Measurements from ENCODE around the gene SH3RF3.

SH3RF3 gene

GRCh38 chr2:109368798-109369197, 239.8 kb downstream of the SH3RF3 start:
- DNase-seq = no peak

GRCh38 chr2:109369671-109370191, 240.7 kb downstream of the SH3RF3 start:
- DNase-seq = no peak

- DNase-seq = no peak
Observed at GRCh38 chr2:109370399-109371035, 241.5 kb downstream of the SH3RF3 start.

- DNase-seq = no peak
Observed at GRCh38 chr2:109371481-109372170, 242.6 kb downstream of the SH3RF3 start.

GRCh38 chr2:109372171-109372568, 243.2 kb downstream of the SH3RF3 start:
- no peak for DNase-seq

- DNase-seq = no peak
Observed at GRCh38 chr2:109372614-109373013, 243.6 kb downstream of the SH3RF3 start.

- DNase-seq = no peak
Observed at GRCh38 chr2:109373791-109374547, 245.0 kb downstream of the SH3RF3 start.

GRCh38 chr2:109374548-109375130, 245.6 kb downstream of the SH3RF3 start:
- DNase-seq = no peak

GRCh38 chr2:109375131-109375561, 246.1 kb downstream of the SH3RF3 start:
- no peak for DNase-seq

- no peak for DNase-seq
Observed at GRCh38 chr2:109375656-109376055, 246.7 kb downstream of the SH3RF3 start.

- DNase-seq = no peak
Observed at GRCh38 chr2:109376115-109376514, 247.1 kb downstream of the SH3RF3 start.

GRCh38 chr2:109376796-109377495, 247.9 kb downstream of the SH3RF3 start:
- DNase-seq = no peak

GRCh38 chr2:109377976-109378375, 249.0 kb downstream of the SH3RF3 start:
- no peak for DNase-seq

GRCh38 chr2:109378682-109379081, 249.7 kb downstream of the SH3RF3 start:
- DNase-seq = no peak

GRCh38 chr2:109379507-109379906, 250.5 kb downstream of the SH3RF3 start:
- no peak for DNase-seq

GRCh38 chr2:109380502-109381326, 251.7 kb downstream of the SH3RF3 start:
- no peak for DNase-seq

- DNase-seq = no peak
Observed at GRCh38 chr2:109381327-109381820, 252.4 kb downstream of the SH3RF3 start.

GRCh38 chr2:109382226-109382895, 253.4 kb downstream of the SH3RF3 start:
- no peak for DNase-seq

GRCh38 chr2:109382951-109383350, 253.9 kb downstream of the SH3RF3 start:
- no peak for DNase-seq

GRCh38 chr2:109383505-109384307, 254.7 kb downstream of the SH3RF3 start:
- DNase-seq = no peak
